ENCODE results near the gene MRPS7. TPM values are rescaled to one million over a fixed set of nuclear protein-coding genes. Genes with fewer than 3 reads are reported as not detected.

Gene MRPS7
- total RNA-seq, 1 donor from 2014 or later: 91.2 TPM

DNA sequence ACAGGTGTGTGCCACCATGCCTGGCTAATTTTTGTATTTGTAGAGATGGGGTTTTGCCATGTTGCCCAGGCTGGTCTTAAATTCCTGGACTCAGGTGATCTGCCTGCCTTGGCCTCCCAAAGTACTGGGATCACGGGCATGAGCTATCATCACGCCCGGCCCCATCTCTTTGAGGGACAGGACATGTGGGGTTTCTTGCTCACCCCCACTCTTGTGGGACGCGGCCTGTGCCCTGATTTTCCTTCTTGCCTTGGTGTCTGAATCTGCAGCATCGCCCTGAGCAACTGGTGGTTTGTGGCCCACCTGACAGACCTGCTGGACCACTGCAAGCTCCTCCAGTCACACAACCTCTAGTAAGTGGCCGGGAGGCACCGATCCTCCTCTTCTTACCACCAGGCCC, 30.6 kb upstream of the MRPS7 start:
- H3K4me3 ChIP-seq (ENCODE audit: low read depth, low read length): no peak overlapping the region
- DNase-seq (ENCODE audit: low read depth): no peak
- TF ChIP-seq, protein P1, sequence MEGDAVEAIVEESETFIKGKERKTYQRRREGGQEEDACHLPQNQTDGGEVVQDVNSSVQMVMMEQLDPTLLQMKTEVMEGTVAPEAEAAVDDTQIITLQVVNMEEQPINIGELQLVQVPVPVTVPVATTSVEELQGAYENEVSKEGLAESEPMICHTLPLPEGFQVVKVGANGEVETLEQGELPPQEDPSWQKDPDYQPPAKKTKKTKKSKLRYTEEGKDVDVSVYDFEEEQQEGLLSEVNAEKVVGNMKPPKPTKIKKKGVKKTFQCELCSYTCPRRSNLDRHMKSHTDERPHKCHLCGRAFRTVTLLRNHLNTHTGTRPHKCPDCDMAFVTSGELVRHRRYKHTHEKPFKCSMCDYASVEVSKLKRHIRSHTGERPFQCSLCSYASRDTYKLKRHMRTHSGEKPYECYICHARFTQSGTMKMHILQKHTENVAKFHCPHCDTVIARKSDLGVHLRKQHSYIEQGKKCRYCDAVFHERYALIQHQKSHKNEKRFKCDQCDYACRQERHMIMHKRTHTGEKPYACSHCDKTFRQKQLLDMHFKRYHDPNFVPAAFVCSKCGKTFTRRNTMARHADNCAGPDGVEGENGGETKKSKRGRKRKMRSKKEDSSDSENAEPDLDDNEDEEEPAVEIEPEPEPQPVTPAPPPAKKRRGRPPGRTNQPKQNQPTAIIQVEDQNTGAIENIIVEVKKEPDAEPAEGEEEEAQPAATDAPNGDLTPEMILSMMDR (conservative IDR thresholded peaks at IDR 0.05; ENCODE audit: low read depth, low read length): no peak

- no peak for DNase-seq (ENCODE audit: low read depth)
- H3K4me3 ChIP-seq (ENCODE audit: low read depth, low read length): no peak overlapping the region
- TF ChIP-seq, protein P1 (conservative IDR thresholded peaks at IDR 0.05; ENCODE audit: low read depth, low read length): no peak
Measured at GRCh38 chr17:75231741-75232464, 29.8 kb upstream of the MRPS7 start.

GRCh38 chr17:75232786-75233185, 28.9 kb upstream of the MRPS7 start:
- TF ChIP-seq, protein P1 (conservative IDR thresholded peaks at IDR 0.05; ENCODE audit: low read depth, low read length): no peak
- DNase-seq (ENCODE audit: low read depth): no peak
- H3K4me3 ChIP-seq (ENCODE audit: low read depth, low read length): no peak overlapping the region

DNA sequence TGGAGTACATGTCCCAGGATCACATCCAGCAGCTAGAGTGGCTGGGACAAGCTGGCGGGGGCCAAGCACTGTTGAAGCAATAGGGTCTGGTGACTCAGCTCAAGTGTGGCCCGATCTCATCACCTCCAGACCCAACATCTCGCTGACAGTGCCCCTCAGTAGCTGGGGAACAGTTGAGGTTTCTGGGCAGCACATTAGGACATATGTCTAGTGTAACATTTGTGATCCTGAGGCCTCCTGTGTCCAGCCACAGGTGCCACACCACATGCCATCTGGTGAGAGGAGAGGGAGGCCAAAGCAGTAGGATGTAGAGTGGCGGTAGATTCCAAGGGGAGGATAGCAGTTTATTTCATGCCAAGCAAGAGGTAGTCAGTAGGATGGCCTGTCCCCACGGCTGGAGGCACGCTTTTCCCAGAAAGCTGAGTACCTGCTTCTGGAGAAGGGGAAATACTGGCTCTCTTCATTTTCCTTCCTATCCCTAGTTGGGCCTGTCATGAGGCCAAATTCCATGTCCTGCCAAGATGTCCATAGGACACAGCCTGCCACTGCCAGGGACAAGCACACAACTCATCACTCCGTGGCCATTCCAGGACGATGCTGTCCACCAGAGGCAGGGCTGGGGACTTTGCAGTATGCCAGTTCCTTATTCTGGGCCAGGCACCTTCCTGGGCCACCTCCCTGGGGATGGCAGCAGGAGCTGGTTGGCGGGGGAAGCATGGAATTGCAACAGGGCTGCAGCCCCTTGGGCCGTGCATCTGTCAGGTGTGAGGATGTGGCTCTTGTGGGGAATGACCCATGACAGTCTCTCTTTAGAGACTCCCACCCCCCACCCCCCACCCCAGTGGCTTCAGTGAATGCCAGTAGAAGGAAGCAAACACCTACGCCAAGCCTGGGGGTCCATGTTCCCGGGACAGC, 24.3 kb upstream of the MRPS7 start:
- no peak overlapping the region for H3K4me3 ChIP-seq (ENCODE audit: low read depth, low read length)
- TF ChIP-seq, protein P1 (conservative IDR thresholded peaks at IDR 0.05; ENCODE audit: low read depth, low read length): no peak
- DNase-seq (ENCODE audit: low read depth): no peak

DNA sequence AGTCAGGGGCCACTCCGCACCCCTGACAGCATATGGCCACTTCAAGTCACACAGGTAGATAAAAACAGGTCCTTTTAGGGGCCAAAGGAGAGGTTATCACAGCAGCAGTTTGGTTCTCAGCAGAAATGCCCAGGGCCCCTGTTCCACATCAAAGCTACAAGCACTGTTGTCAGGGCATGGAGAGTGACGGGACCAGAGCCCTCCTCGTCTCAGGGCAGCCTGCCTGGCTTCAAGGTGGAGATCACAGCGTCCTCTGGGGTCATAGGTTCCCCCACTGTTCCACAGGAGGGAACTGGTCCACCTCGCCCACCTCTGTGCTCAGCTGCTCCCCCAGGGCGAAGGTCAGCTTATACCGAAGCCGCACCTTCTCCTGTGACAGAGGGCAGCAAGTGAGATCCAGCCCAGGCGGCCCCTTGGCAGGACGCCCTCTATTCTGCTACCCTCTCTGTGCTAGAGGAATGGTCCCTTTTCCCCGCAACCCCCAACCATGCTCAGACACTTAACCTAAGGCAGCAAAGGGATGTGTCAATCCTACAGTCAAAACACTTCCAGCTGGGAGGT, 23.6 kb upstream of the MRPS7 start:
- TF ChIP-seq, protein P1 (conservative IDR thresholded peaks at IDR 0.05; ENCODE audit: low read depth, low read length): no peak
- DNase-seq (ENCODE audit: low read depth): no peak
- no peak overlapping the region for H3K4me3 ChIP-seq (ENCODE audit: low read depth, low read length)

- TF ChIP-seq, protein P1 (conservative IDR thresholded peaks at IDR 0.05; ENCODE audit: low read depth, low read length): peak; percentile 90
- DNase-seq (ENCODE audit: low read depth): no peak
- H3K4me3 ChIP-seq (ENCODE audit: low read depth, low read length): no peak overlapping the region
Measured at GRCh38 chr17:75238684-75239191, 22.9 kb upstream of the MRPS7 start.
